ENCODE measurements around the gene PLEKHG7.

Gene PLEKHG7

DNA sequence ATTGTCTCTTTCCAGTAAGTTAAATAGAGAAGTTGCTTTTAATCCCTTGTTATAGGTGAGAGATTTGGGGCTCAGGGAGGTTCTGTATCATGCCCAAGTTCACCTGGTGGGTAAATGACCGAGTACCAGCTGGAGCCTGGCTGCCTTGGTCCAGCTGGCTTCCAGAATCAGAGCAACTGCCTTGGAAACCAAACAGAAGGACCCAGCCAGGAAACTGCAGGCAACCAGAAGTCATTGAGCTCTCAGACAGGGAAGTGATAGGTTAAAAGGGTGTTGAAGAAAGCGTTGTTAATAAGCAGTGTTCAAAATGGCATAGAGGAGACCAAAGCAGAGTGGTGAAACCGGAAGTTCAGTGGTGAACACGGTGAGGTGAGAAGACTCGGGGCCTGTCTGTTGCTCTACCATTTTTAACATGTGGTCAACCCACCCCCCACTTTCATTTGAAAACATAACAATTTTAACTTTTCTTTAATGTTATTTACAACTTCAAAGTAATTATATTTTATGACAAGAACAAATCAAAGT, 54.9 kb downstream of the PLEKHG7 start:
- TF ChIP-seq EZH2phosphoT487 (IDR thresholded peaks at IDR 0.05; ENCODE audit: low read depth) (no peak), CTCF (IDR thresholded peaks at IDR 0.05; ENCODE audit: low read depth, low read length) (no peak)
- H3K4me1 ChIP-seq (ENCODE audit: low read length), result peaks cover 3% of the 10 kb centered on the region; the same call in 1 of the 2 replicates

DNA sequence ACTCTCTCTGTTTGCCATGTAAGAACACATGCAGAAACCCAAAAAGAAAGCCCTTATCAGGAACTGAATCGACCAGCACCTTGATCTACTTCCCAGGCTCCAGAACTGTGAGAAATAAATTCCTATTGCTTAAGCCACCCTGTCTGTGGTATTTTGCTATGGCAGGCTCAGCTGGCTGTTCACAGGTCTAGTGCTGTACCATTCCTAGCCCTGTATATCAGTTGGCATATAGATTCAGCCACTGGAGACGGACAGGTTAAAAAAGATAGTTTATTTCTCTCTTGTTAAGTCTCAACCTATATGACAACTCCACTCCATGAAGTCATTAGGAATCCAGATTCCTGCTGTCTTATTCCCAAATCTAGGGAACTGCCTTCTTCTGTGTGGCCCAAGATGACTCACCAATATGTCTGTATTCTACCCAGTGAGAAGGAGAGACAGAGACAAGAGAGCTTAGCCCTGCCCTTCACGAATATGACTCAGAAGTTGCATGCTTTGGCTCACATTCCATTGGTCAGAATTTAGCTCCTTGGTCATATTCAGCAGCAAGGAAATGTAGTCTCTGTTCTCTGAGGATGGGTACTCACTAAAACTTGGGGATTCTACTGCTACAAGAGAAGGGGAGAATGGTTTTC, 57.0 kb downstream of the PLEKHG7 start:
- Histone ChIP-seq H3K9ac (ENCODE audit: low read length) (no peak overlapping the region), H3K27me3 (ENCODE audit: low read depth, low read length) (no peaks in the 10 kb centered on the region), H3K4me1 (ENCODE audit: low read length) (peaks cover 3% of the 10 kb centered on the region; the same call in 1 of the 2 replicates), H4K20me1 (ENCODE audit: insufficient read depth, low read length) (no peaks in the 10 kb centered on the region), H3K9me3 (ENCODE audit: insufficient read depth, low read length) (no peaks in the 10 kb centered on the region), H3K79me2 (ENCODE audit: low read length) (no peaks in the 10 kb centered on the region), H3K27ac (ENCODE audit: low read length) (no peak overlapping the region), H2AFZ (ENCODE audit: low read depth, low read length) (no peak overlapping the region), H3K36me3 (replicated peaks; ENCODE audit: low read depth, low read length) (peaks cover 3% of the 10 kb centered on the region), H3K4me2 (ENCODE audit: low read length) (no peak overlapping the region), H3K4me3 (ENCODE audit: low read length) (no peak overlapping the region)
- TF ChIP-seq CTCF (IDR thresholded peaks at IDR 0.05; ENCODE audit: low read depth, low read length), result no peak
- TF ChIP-seq EZH2phosphoT487 (IDR thresholded peaks at IDR 0.05; ENCODE audit: low read depth), result no peak

More for the DNA sequence above, 54.9 kb downstream of the PLEKHG7 start:
- Histone ChIP-seq H3K27ac (ENCODE audit: low read length) (no peak overlapping the region), H3K79me2 (ENCODE audit: low read length) (no peaks in the 10 kb centered on the region), H3K9me3 (ENCODE audit: insufficient read depth, low read length) (no peaks in the 10 kb centered on the region), H4K20me1 (ENCODE audit: insufficient read depth, low read length) (no peaks in the 10 kb centered on the region), H3K4me3 (ENCODE audit: low read length) (no peak overlapping the region), H3K36me3 (replicated peaks; ENCODE audit: low read depth, low read length) (peaks cover 3% of the 10 kb centered on the region), H3K9ac (ENCODE audit: low read length) (no peak overlapping the region), H3K27me3 (ENCODE audit: low read depth, low read length) (no peaks in the 10 kb centered on the region), H3K4me2 (ENCODE audit: low read length) (no peak overlapping the region), H2AFZ (ENCODE audit: low read depth, low read length) (no peak overlapping the region)

GRCh38 chr12:92762773-92763172, 60.0 kb downstream of the PLEKHG7 start:
- no peak overlapping the region for H3K4me3 ChIP-seq (ENCODE audit: low read length)
- H3K9ac ChIP-seq (ENCODE audit: low read length), result no peak overlapping the region
- H3K27ac ChIP-seq (ENCODE audit: low read length), result no peak overlapping the region
- TF ChIP-seq CTCF (IDR thresholded peaks at IDR 0.05; ENCODE audit: low read depth, low read length) (no peak), EZH2phosphoT487 (IDR thresholded peaks at IDR 0.05; ENCODE audit: low read depth) (no peak)
- no peaks in the 10 kb centered on the region for H3K27me3 ChIP-seq (ENCODE audit: low read depth, low read length)
- peaks cover 3% of the 10 kb centered on the region; the same call in 1 of the 2 replicates for H3K4me1 ChIP-seq (ENCODE audit: low read length)
- H4K20me1 ChIP-seq (ENCODE audit: insufficient read depth, low read length), result no peaks in the 10 kb centered on the region
- no peak overlapping the region for H3K4me2 ChIP-seq (ENCODE audit: low read length)
- H2AFZ ChIP-seq (ENCODE audit: low read depth, low read length), result no peak overlapping the region
- peaks cover 3% of the 10 kb centered on the region for H3K36me3 ChIP-seq (replicated peaks; ENCODE audit: low read depth, low read length)
- no peaks in the 10 kb centered on the region for H3K79me2 ChIP-seq (ENCODE audit: low read length)
- H3K9me3 ChIP-seq (ENCODE audit: insufficient read depth, low read length), result no peaks in the 10 kb centered on the region

DNA sequence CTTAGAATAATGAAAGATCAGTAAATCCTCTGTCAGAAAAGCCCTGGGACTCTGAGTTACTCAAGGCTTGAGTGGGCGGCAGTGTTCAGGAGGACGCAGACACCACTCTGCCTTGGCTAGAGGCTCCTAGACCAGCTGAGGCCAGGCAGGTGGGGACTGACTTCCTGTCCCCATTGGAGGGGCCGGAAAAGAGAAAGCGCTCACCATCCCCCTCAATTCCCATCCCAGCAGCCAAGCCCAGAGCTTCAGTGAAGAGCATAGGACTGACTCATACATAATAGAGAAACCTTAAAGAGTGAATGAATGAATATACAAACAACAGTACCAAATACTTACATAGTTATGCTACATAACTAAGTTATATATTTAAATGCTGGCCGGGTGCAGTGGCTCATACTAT, 62.0 kb downstream of the PLEKHG7 start:
- peaks cover 10% of the 10 kb centered on the region for H3K4me1 ChIP-seq (ENCODE audit: low read length)
- no peak overlapping the region for H3K27ac ChIP-seq (ENCODE audit: low read length)

More for the DNA sequence above, 62.0 kb downstream of the PLEKHG7 start:
- H3K27me3 ChIP-seq (ENCODE audit: low read depth, low read length), result no peaks in the 10 kb centered on the region
- H2AFZ ChIP-seq (ENCODE audit: low read depth, low read length), result no peak overlapping the region
- no peak for TF ChIP-seq EZH2phosphoT487 (IDR thresholded peaks at IDR 0.05; ENCODE audit: low read depth)
- TF ChIP-seq CTCF (IDR thresholded peaks at IDR 0.05; ENCODE audit: low read depth, low read length), result no peak
- H3K4me2 ChIP-seq (ENCODE audit: low read length), result no peak overlapping the region
- H3K36me3 ChIP-seq (replicated peaks; ENCODE audit: low read depth, low read length), result no peaks in the 10 kb centered on the region
- H4K20me1 ChIP-seq (ENCODE audit: insufficient read depth, low read length), result no peaks in the 10 kb centered on the region
- H3K79me2 ChIP-seq (ENCODE audit: low read length), result no peaks in the 10 kb centered on the region
- H3K9ac ChIP-seq (ENCODE audit: low read length), result no peak overlapping the region
- no peak overlapping the region for H3K4me3 ChIP-seq (ENCODE audit: low read length)
- no peaks in the 10 kb centered on the region for H3K9me3 ChIP-seq (ENCODE audit: insufficient read depth, low read length)
